Skin of body (tissue), 2 donors: Measurements from ENCODE around the gene EVI5L. TPM values are rescaled to one million over a fixed set of nuclear protein-coding genes. Genes with fewer than 3 reads are reported as not detected.
A peak's percentile ranks its signal among the peaks of the same experiment; 100 is the strongest.
"Not testable (repeated sequence)": the region's sequence is repeated elsewhere in the genome, so short reads cannot be mapped to it uniquely, and the experiment has no call there.

Experiments used
- DNase-seq: peaks from one replicate; lab custom pipeline; 2025; lab: John Stamatoyannopoulos, UW
- total RNA-seq: library from RNA; depleted of rRNA; stranded (reverse); fragments of >200 nt; gene quantifications from one replicate; pipeline ENCODE4 v1.2.3, GENCODE V29; 2014

The EVI5L gene
- total RNA-seq, 1 donor from 2014 or later, result 8.0 TPM

DNA sequence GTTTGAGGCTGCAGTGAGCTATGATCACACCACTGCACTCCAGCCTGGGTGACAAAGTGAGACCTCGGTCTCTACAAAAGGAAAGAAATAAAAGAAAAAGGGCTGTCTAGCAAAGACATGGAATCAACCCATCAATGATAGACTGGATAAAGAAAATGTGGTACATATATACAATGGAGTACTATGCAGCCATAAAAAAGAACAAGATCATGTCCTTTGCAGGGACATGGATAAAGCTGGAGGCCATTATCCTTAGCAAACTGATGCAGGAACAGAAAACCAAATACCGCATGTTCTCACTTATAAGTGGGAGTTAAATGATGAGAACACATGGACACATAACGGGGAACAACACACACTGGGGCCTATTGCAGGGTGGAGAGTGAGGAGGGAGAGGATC lies 14.0 kb upstream of the EVI5L start:
- not testable (repeated sequence) for DNase-seq

DNA sequence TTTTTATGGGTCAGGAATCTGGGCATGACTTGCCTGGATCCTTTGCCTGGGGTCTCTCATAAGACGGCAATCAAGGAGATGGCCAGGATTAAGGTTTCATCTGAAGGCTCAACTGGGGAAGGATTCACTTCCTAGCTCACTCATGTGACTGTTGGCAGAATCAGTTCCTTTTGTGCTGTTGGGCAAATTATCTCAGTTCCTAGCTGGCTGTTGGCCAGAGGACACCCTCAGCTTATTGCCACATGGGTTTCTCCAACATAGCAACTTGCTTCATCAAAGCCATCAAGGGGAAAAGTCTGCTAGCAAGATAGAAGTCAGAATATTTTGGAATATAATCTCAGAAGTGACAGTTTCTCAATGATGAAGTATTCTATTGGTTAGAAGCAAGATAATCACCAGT lies 12.2 kb upstream of the EVI5L start:
- no peak for DNase-seq

DNA sequence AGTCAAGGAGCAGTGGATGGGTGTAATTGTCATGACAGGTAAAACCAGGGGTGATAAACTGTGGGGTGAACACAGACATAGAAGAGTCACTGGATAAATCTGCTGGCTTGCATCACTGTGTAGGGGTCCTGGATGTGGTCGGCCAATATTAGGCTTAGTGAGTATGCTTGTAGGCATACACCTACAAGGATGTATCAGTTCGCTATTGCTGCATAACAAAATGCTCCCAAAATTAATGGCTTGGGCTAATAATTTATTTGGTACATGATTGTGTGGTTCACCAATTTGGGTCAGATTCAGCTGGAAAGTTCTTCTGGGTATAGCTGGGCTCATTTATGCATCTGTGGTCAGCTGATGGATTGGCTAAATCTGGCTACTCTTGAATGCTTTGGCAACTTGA lies 11.2 kb upstream of the EVI5L start:
- DNase-seq, result no peak

DNA sequence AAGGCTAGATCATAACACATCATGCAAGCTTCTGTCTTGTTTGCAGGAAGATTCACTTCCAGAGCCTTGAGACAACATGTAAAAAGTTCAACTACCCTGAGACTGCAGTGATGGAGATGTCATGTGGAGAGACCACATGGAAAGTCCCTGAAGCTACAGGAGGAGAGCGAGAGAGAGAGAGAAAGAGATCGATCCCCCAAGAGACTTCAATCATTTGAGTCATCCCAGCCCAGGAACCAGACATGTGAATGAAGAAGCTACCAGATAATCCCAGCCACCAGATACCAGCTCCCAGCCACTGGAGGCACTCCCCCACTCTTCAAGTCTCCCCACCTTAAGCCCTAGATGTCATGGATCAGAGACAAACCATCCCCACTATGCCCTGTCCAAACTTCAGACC lies 10.7 kb upstream of the EVI5L start:
- no peak for DNase-seq

DNA sequence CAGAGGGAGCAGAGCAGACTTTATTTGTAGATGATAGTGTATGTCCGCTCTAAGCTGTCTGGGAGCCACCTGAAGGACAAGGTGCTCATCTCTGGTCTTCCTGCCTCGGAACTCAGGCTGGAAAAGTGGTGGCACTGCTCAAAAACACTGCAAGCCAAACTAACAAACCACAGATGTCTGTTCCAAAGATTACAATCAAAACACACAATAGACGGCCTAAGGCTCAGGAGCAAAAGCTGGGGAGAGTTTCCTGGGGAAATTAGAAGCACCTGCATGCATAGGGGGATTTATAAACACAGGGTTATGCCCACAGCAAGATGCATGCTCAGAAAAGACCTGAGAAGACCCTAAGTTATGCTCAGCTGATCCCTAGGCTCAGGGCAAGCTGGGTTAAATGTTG lies 9.4 kb upstream of the EVI5L start:
- no peak for DNase-seq

DNA sequence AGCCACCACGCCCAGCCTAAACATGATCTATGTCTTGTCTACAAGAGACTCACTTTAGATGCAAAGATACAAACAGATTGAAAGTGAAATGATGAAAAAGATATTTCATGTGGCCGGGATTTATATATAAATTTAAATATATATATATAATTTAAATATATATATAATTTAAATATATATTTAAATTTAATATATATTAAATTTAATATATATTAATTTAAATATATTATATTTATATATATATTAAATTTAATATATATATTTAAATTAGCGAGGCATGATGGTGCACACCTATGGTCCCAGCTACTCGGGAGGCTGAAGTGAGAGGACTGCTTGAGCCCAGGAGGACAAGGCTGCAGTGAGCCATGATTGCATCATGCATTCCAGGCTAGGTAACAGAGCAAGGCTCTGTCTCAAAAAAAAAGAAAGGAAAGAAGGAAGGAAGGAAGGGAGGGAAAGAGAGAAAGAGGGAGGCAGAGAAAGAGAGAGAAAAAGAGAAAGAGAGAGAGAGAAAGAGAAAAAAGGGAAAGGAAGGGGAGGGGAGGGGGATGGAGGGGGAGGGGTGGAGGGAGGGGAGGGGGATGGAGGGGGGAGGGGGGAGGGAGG lies 7.0 kb upstream of the EVI5L start:
- no peak for DNase-seq

DNA sequence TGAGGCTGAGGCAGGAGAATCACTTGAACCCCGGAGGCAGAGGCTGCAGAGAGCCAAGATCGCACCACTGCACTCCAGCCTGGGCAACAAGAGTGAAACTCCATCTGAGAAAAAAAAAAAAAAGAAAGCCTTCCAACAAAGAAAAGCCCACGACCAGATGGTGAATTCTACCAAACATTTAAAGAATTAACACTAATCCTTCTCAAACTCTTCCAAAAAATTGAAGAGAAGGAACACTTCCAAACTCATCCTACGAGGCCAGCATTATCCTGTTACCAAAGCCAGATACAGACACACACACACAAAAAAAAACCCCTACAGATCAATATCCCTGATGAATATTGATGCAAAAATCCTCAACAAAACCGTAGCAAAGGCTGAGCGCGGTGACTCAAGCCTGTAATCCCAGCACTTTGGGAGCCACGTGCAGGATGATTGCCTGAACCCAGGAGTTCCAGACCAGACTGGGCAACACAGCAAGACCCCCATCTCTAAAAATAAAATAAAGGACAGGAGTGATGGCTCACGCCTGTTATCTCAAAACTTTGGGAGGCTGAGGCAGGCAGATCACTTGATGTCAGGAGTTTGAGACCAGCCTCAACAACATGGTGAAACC lies 6.2 kb upstream of the EVI5L start:
- DNase-seq, result no peak

DNA sequence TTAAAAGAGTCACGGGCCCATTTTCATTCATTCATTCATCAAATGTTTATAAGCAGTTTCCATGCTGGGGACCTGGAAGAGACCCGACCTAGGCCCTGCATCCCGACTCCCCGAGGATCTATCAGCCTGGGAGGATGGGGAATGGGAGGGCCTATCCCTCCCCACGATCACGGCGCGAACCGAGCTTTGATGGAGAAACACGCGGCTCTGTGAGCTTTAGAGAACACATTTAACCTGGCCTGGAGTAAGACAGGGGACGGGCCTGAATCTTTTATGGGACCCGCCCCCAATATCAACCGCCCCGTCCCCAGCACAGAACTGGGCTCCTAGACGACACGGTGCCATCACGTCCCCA lies 875 bp upstream of the EVI5L start:
- DNase-seq, result no peak

DNA sequence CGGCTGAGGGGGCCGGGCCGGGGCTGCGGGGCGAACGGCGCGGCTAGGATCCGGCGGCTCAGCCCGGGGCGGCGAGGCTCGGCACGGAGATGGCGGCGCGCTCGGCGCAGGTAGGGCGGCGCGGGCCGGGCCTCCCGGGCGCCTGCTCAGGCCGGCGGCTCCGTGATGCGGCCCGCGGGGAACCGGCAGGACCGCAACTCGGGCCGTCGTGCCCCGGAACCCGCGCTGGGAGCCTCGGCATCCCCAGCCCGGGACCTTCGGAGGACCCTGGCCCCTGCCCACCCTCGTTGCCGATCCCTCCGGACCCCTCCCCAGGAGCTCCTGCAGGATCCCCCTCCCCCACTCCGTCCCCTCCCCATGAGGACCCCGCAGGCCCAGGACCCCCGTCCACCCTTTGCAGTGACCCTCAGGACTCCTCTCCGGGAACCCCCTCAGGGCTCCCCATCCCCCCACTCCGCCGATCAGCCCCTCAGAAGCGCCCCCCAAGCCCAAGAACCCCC lies 304 bp downstream of the EVI5L start:
- no peak for DNase-seq

DNA sequence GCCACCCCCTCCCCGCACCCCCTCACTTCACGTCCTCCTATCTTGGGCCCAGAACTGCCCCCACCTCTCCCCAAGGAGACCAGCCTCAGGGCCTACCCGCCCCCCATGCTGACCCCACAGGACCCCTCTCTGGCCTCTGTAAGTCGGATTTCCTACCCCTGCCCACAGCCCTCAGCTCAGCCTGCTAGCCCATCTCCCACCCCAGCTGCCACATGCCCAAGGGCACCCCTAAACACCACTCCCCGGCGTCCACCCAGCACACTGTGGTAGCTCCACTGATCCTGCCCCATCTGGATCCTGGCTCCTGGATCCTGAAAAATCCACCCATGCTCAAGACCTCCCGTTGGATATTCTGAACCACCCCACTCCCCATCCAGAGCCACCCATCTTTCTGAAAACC lies 805 bp downstream of the EVI5L start:
- DNase-seq, result no peak

DNA sequence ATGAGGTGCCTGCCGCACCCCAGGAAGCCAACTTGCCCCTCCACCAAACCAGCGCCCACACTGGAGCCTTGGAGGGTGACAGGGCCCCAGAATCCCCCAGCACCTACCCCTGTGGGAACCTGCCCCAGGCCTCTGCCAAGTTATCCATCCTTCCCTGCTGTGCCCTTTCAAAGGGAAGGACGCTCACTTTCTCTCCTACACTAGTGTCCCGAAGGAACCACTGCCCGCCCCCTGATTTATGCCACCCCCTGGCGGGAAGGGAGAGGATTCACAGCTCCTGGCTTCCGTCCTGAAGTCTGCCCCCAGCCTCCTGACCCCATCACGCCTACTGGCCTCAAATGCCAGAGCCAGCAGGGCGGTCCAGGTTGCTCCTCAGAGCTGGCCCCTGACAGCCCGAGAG lies 1.4 kb downstream of the EVI5L start:
- no peak for DNase-seq

DNA sequence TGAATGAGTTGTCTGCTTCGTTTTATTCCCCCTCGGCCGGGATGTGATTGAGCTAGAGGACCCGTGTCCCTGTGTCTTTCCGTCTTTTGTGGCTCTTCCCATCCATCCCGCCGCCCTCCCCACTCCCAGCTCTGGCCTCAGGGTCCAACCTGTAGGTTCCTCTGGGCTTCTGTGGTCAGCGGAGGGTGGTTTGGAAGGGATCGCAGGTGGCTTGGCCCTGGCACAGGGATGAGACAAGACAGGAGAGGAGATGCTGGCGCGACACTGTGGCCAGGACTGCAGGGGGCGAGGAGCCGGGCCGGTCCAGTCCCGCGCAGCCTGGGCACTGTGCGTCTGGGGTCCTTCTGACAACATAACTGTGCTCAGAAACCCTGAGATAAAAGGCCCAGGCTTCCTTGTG lies 2.0 kb downstream of the EVI5L start:
- DNase-seq, result no peak

DNA sequence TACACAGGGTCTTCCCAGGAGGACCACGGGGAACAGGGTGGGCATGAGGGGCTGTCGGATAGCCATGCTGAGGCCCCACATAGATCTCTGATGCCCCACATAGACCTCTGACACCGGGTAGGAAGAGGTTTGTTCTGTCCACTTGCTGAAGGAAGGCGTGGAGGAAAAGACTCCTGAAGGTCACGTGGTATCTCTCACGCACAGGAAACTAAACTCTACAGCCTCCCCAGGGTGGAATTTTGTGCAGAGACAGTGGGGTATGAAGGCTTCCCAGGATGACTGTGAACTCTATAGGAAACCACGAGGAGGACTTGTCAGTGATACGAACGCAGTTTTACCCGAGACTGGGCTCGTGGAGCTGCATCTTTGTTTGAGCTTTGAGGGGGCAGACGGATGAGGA lies 2.8 kb downstream of the EVI5L start:
- DNase-seq, result no peak

DNA sequence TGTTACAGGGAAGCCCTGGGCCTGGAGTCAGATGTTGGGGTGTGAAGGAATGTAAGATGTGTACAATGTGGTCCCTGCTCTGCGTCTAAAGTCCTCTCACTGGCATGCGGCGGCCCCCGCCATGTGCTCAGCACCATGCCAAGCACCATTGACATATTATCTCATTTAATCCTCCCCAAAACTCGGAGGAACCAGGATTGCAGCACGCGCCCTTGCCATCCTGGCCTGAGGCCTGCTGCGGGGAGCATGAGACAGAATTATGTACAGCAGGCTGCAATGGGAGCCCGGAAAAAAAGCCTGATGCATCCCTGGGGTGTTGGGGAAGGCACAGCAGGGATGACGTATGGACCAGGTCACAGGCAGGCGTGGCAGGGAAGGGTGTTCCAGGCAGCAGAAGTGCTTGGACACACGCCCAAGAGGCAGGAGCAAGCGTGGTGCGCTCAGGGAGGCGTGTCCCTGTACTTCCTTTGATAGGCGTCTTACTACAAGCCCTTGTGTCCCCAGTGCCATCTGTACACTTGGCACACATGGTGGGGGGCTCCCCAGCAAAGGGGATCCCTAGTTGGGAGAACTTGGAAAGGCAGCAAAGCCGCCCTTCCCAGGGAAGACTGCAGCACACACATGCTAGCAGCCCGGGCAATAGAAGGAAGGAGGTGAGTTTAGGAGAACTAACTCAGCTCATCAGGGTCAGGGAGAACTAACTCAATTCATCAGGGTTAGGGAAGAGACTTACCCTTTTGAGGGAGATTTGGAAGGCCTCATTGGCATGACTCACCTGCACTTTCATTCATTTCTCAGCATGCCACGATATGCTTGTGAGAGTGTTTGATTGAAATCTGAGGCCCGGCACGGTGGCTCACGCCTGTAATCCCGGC lies 3.4 kb downstream of the EVI5L start:
- DNase-seq, result peak; percentile 33

DNA sequence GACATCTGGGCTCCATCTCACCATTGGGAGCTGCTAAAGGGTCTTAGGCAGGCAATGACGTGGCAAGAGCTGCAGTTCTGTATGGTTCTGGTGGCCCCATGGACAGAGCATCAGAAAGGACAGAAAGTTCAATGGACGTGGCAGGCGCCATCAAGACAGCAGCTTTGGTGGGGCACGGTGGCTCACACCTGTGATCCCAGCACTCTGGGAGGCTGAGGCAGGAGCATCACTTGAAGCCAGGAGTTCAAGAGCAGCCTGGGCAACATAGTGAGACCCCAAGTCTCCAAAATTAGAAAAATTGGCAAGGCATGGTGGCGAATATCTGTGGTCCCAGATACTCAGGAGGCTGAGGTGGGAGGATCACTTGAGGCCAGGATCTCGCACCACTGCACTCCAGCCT lies 9.5 kb downstream of the EVI5L start:
- DNase-seq, result no peak

DNA sequence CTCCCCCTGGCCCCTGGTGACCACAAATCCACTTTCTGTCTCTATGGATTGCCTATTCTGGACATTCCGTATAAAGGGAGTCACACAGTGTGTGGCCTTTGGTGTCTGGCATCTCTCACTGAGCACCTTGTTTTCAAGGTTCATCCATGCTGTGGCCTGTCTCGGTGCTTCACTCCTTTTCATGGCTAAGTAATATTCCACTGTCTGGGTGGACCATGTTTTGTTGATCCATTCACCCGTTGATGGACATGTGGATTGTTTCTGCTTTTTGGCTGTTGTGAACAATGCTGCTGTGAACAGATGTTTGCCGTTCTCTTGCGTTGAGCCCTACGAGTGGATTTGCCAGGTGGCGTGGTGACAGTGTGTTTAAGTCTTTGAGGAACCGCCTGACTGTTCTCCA lies 10.6 kb downstream of the EVI5L start:
- DNase-seq, result no peak

DNA sequence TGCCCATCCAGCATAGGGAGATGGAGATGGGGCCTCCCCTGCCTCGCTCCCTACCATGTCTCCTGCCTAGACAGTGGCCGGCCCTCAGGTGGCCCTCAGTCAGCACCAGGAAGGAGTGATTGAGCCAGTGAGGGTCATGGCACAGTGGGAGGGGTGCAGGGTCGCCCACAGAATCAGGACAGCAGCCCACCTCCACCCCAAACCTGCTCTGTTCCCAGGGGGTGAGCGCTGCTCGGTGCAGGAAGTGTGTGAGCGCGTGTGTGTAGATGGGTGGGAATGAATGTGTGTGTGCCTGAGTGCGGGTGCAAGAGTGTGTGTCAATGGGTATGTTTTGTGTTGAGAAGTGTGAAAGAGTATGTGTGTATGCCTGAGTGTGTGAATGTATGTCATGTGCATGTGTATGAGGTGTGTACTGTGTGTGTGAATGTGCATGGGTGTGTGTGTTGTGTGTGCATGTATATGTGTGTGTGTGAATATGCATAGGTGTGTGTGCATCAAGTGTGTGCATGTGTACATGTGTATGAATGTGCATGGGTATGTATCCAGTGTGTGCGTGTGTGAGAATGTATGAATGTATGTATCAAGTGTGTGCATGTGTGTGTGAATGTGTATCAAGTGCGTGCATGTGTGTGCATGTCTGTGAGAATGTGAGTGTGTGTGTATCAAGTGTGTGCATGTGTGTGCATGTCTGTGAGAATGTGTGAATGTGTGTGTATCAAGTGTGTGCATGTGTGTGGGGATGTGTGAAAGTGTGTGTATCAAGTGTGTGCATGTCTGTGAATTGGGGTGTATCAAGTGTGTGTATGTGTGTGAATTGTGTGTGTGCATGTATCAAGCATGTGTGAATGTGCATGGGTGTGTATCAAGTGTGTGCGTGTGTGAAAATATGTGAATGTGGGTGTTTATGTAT lies 12.0 kb downstream of the EVI5L start:
- no peak for DNase-seq

DNA sequence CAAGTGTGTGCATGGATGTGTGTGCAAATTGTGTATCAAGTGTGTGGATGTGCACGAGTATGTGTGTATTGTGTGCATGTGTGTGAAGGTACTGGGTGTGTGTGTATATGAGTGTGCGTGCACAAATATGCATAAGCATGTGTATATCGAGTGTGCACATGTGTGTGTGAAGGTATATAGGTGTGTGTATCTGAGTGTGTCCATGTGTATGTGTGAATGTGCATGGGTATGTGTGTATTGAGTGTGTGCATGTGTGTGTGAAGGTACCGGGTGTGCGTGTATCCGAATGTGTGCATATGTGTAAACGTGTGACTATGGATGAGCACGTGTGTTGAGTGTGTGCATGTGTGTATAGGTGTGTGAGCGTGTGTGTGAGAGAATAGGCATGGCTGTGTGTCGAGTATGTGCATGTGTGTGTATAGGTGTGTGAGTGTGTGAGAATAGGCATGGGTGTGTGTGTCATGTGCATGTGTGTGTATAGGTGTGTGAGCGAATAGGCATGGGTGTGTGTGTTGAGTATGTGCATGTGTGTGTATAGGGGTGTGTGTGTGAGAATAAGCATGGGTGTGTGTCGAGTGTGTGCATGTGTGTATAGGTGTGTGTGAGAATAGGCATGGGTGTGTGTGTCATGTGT lies 12.8 kb downstream of the EVI5L start:
- DNase-seq, result no peak

DNA sequence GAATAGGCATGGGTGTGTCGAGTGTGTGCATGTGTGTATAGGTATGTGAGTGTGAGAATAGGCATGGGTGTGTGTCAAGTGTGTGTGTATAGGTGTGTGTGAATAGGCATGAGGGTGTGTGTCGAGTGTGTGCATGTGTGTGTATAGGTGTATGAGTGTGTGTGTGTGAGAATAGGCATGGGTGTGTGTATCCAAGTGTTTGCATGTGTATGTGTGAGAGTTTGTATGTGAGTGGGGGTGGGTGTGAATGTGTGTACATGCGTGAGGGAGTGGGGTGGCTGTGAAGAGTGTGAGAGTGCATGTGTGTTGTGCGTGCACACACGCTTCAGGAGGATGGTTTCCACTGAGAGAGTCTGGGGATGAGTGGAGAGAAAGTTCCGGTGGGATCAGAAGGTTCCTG lies 13.5 kb downstream of the EVI5L start:
- DNase-seq, result no peak

DNA sequence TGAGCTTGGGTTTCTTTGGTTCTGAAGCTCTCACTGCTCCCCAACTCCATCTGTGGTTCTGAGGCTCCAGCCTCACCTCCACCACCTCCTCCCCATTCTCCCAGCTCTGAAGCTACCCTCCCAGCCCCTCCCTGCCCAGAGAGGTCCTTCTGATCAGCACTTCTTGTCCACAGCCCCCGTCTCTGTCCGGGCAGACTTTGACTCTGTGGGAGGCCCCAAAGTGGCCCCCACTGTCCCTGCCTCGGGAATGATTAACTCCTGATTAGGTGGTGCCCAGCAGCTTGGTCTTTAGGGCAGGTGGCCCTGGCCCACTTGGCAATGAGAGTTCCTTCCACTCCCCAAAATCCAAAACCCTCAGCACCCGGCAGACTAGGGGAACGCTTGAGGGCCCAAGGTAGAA lies 14.4 kb downstream of the EVI5L start:
- DNase-seq, result no peak

DNA sequence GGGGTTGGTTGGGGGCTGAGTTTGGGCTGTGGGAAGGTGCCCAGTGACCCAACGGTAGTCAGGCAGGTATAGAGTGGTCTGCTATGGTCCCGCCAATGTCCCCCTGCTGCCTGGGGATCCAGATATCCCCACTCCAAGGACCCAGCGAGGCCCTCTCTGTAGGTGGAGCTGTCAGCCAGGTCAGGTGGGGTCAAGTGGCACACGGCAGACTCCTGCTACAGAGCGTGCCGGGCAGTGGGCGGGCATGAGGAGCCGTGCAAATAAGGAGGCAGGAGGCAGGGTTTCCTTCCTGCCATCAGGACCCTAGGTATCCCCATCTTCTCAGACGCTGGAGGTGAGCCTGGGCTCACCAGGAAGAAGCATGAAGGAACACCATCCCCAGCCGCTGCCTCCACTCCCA lies 14.9 kb downstream of the EVI5L start:
- no peak for DNase-seq
